ENCODE results near the gene GALNT18. TPM values are rescaled to one million over a fixed set of nuclear protein-coding genes. Genes with fewer than 3 reads are reported as not detected.

GALNT18 gene
- total RNA-seq, 3 donors from 2014 or later (not counting 1 experiment from before 2014, with no cell fraction given): 0.18 to 0.42 (median 0.38) TPM

GRCh38 chr11:11424688-11425087 lies 197.1 kb downstream of the GALNT18 start:
- no peaks in the 10 kb centered on the region for H3K9me3 Mint-ChIP-seq
- peaks cover 9 to 15% of the 10 kb centered on the region in 2 donors for H3K27me3 Mint-ChIP-seq (ENCODE audit: low read depth in 2 of 2)
- H3K36me3 ChIP-seq (ENCODE audit: control insufficient read depth, insufficient read depth, low read length): no peaks in the 10 kb centered on the region
- H3K4me1 Mint-ChIP-seq: peaks cover 0 to 5% of the 10 kb centered on the region in 2 donors
- DNase-seq (no peak), ATAC-seq (no peak)
- H3K36me3 Mint-ChIP-seq: no peaks in the 10 kb centered on the region
- no peaks in the 10 kb centered on the region for H3K9me3 ChIP-seq (ENCODE audit: control insufficient read depth, insufficient read depth, low read length)
- no peak for TF ChIP-seq CTCF (IDR thresholded peaks at IDR 0.05)
- intact Hi-C loops (cut with micrococcal nuclease): no loop called here
- no peak overlapping the region for H3K4me3 Mint-ChIP-seq
- 89% methylated on average over 7 of the region's 7 CpGs for WGBS (ENCODE audit: insufficient coverage)
- H3K4me3 ChIP-seq (ENCODE audit: low read length): no peak overlapping the region
- no peaks in the 10 kb centered on the region for H3K4me1 ChIP-seq (ENCODE audit: control insufficient read depth, insufficient read depth, low read length)
- H3K27me3 ChIP-seq (ENCODE audit: control insufficient read depth, insufficient read depth, low read length): no peaks in the 10 kb centered on the region
- no peak overlapping the region for H3K27ac ChIP-seq (ENCODE audit: low read length)
- no peak overlapping the region for H3K27ac Mint-ChIP-seq

GRCh38 chr11:11422411-11423128 lies 199.2 kb downstream of the GALNT18 start:
- intact Hi-C loops (cut with micrococcal nuclease): no loop called here
- no peak overlapping the region for H3K27ac ChIP-seq (ENCODE audit: low read length)
- WGBS (ENCODE audit: insufficient coverage): 92% methylated on average over 5 of the region's 5 CpGs
- Mint-ChIP-seq H3K36me3 (no peaks in the 10 kb centered on the region), H3K4me1 (peaks cover 0 to 5% of the 10 kb centered on the region in 2 donors), H3K27me3 (ENCODE audit: low read depth in 2 of 2) (peaks cover 10 to 22% of the 10 kb centered on the region in 2 donors), H3K4me3 (no peak overlapping the region), H3K9me3 (no peaks in the 10 kb centered on the region), H3K27ac (no peak overlapping the region)
- H3K9me3 ChIP-seq (ENCODE audit: control insufficient read depth, insufficient read depth, low read length): no peaks in the 10 kb centered on the region
- H3K27me3 ChIP-seq (ENCODE audit: control insufficient read depth, insufficient read depth, low read length): no peaks in the 10 kb centered on the region
- no peak for ATAC-seq
- no peak for TF ChIP-seq CTCF (IDR thresholded peaks at IDR 0.05)
- no peaks in the 10 kb centered on the region for H3K4me1 ChIP-seq (ENCODE audit: control insufficient read depth, insufficient read depth, low read length)
- H3K36me3 ChIP-seq (ENCODE audit: control insufficient read depth, insufficient read depth, low read length): no peaks in the 10 kb centered on the region
- no peak overlapping the region for H3K4me3 ChIP-seq (ENCODE audit: low read length)
- no peak for DNase-seq

GRCh38 chr11:11421509-11421908 lies 200.3 kb downstream of the GALNT18 start:
- H3K36me3 ChIP-seq (ENCODE audit: control insufficient read depth, insufficient read depth, low read length): no peaks in the 10 kb centered on the region
- no peak for DNase-seq
- no peak for ATAC-seq
- H3K4me1 ChIP-seq (ENCODE audit: control insufficient read depth, insufficient read depth, low read length): peaks cover 5% of the 10 kb centered on the region
- no peaks in the 10 kb centered on the region for H3K27me3 ChIP-seq (ENCODE audit: control insufficient read depth, insufficient read depth, low read length)
- no peak for TF ChIP-seq CTCF (IDR thresholded peaks at IDR 0.05)
- H3K9me3 ChIP-seq (ENCODE audit: control insufficient read depth, insufficient read depth, low read length): no peaks in the 10 kb centered on the region
- intact Hi-C loops (cut with micrococcal nuclease): no loop called here
- no peak overlapping the region for H3K27ac ChIP-seq (ENCODE audit: low read length)
- no peak overlapping the region for H3K27ac Mint-ChIP-seq
- peaks cover 15 to 31% of the 10 kb centered on the region in 2 donors for H3K27me3 Mint-ChIP-seq (ENCODE audit: low read depth in 2 of 2)
- no peaks in the 10 kb centered on the region for H3K36me3 Mint-ChIP-seq
- no peaks in the 10 kb centered on the region for H3K9me3 Mint-ChIP-seq
- peaks cover 1 to 8% of the 10 kb centered on the region in 2 donors for H3K4me1 Mint-ChIP-seq
- 79% methylated on average over 1 of the region's 2 CpGs for WGBS (ENCODE audit: insufficient coverage)
- no peak overlapping the region for H3K4me3 Mint-ChIP-seq
- H3K4me3 ChIP-seq (ENCODE audit: low read length): no peak overlapping the region

DNA sequence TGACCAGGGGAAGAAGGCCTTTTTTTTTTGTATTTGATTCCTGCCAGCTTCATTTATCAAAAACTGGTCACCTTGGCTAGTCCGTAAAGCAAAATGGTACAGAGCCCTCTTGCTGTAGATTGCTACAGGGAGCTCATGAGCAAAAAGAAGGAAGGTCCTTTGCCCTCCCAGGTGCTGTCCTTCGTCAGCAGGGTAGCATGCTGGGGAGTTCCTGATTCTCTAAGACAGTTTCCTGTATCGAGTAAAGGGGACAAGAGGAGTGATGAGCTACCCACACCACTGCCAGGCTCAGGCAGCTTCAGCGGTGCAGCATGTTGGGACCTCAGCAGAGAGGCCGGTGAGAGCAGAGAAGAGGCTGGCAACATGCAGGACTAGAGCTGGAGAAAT lies 200.9 kb downstream of the GALNT18 start:
- H3K27ac Mint-ChIP-seq: no peak overlapping the region
- peaks cover 19 to 37% of the 10 kb centered on the region in 2 donors for H3K27me3 Mint-ChIP-seq (ENCODE audit: low read depth in 2 of 2)
- Histone ChIP-seq H3K4me1 (ENCODE audit: control insufficient read depth, insufficient read depth, low read length) (peaks cover 6% of the 10 kb centered on the region), H3K27ac (ENCODE audit: low read length) (no peak overlapping the region), H3K27me3 (ENCODE audit: control insufficient read depth, insufficient read depth, low read length) (no peaks in the 10 kb centered on the region), H3K9me3 (ENCODE audit: control insufficient read depth, insufficient read depth, low read length) (no peaks in the 10 kb centered on the region), H3K36me3 (ENCODE audit: control insufficient read depth, insufficient read depth, low read length) (no peaks in the 10 kb centered on the region), H3K4me3 (ENCODE audit: low read length) (no peak overlapping the region)
- TF ChIP-seq CTCF (IDR thresholded peaks at IDR 0.05): no peak
- H3K9me3 Mint-ChIP-seq: no peaks in the 10 kb centered on the region
- no peaks in the 10 kb centered on the region for H3K36me3 Mint-ChIP-seq
- DNase-seq (no peak), ATAC-seq (no peak)
- no peak overlapping the region for H3K4me3 Mint-ChIP-seq
- peaks cover 5 to 10% of the 10 kb centered on the region in 2 donors for H3K4me1 Mint-ChIP-seq
- 47% methylated on average over 5 of the region's 5 CpGs for WGBS (ENCODE audit: insufficient coverage)
- intact Hi-C loops (cut with micrococcal nuclease): no loop called here

Data from natural killer cell (primary cell).